ENCODE results near the gene MAPK8IP3.
"Not testable (repeated sequence)": the region's sequence is repeated elsewhere in the genome, so short reads cannot be mapped to it uniquely, and the experiment has no call there.

MAPK8IP3 gene

DNA sequence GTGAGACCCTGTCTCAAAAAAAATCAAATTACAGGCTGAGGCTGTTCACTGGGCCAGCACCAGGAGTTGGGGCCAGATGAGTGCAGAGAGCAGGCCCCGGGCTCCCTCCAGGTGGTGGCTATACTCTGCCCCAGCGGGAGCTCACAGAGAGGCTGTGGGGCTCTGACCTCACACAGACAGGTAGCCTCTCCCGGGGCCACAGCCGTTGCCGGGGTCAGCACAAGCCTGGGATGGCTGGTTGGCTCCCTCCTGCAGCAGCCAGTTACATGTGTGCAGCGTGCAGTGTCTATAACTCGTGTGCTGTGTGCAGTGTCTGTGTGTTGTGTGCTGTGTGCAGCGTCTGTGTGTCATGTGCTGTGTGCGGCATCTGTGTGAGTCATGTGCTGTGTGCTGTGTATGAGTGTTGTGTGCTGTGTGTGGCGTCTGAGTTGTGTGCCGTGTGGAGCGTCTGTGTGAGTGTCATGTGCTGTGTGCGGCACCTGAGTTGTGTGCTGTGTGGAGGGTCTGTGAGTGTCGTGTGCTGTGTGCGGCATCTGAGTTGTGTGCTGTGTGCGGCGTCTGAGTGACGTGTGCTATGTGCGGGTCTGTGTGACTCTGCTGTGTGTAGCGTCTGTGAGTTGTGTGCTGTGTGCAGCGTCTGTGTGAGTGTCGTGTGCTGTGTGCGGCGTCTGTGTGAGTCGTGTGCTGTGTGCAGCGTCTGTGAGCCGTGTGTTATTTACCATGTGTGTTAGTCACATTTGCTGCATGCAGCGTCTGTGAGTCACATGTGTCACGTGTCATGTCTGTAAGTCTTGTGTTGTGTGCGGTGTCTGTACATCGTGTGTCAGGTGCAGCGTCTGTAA is 20.9 kb downstream of the MAPK8IP3 start:
- Histone ChIP-seq H3K9me3 (ENCODE audit: control insufficient read depth, insufficient read depth, low read length) (no peaks in the 10 kb centered on the region), H3K27ac (ENCODE audit: low read length) (no peak overlapping the region), H3K4me1 (ENCODE audit: control insufficient read depth, insufficient read depth, low read length) (no peaks in the 10 kb centered on the region), H3K27me3 (ENCODE audit: control insufficient read depth, insufficient read depth, low read length) (no peaks in the 10 kb centered on the region), H3K4me3 (ENCODE audit: low read length) (no peak overlapping the region), H3K36me3 (ENCODE audit: control insufficient read depth, insufficient read depth, low read length) (peaks cover 6% of the 10 kb centered on the region; the same call in 1 of the 2 replicates)
- no CpG with 5 or more reads among the region's 32 CpGs for WGBS (ENCODE audit: insufficient coverage, insufficient read length)
- no peak for DNase-seq (ENCODE audit: low read depth, low spot score)

DNA sequence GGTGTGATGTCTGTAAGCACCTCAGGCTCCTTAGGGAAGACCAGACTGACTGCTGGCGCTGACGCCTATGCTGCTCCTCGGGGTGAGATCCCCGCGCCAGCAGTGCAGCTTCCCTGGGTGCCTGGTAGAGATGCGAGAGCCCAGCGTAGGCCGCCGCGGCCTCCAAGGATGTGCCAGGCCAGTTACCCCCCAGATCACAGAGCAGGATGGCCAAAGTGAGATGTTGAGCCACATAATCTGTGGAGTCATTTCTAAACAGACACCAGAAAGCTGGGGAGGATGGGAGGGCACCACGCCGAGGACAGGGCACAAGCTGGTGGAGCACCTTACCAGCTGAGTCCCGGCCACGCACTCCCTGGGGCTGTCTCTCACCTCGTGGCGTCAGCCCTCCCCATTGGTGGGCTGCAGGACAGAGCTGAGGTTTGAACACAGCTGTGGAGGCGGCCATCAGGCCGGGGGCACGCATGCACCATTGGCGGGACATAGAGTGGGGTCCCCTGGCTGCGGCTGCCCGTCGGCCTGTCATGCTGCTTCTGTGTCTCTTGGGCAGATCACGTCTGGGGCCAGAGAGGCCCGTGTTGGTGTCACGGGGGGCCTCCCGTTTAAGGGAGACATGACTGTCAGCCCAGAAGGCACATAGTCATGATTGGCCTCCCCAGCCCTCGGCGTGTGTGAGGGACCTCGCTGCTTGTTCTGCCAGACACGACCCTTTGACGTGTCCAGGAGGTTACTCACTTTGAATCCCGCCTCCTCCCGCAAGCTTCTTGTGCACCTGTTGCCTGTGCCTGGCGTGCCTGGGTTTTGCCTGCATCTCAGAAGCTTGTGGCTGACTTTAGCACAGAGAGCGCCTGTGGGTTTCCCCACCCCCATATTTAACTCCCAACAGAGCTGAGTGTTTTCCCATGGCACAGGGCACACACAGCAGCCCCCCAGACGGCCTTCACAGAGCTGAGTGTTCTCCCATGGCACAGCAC is 21.9 kb downstream of the MAPK8IP3 start:
- Histone ChIP-seq H3K4me3 (ENCODE audit: low read length) (no peak overlapping the region), H3K27ac (ENCODE audit: low read length) (no peak overlapping the region), H3K4me1 (ENCODE audit: control insufficient read depth, insufficient read depth, low read length) (no peaks in the 10 kb centered on the region), H3K9me3 (ENCODE audit: control insufficient read depth, insufficient read depth, low read length) (no peaks in the 10 kb centered on the region), H3K27me3 (ENCODE audit: control insufficient read depth, insufficient read depth, low read length) (no peaks in the 10 kb centered on the region), H3K36me3 (ENCODE audit: control insufficient read depth, insufficient read depth, low read length) (peaks cover 11% of the 10 kb centered on the region; the same call in 1 of the 2 replicates)
- WGBS (ENCODE audit: insufficient coverage, insufficient read length), result no CpG with 5 or more reads among the region's 37 CpGs
- DNase-seq (ENCODE audit: low read depth, low spot score), result no peak

DNA sequence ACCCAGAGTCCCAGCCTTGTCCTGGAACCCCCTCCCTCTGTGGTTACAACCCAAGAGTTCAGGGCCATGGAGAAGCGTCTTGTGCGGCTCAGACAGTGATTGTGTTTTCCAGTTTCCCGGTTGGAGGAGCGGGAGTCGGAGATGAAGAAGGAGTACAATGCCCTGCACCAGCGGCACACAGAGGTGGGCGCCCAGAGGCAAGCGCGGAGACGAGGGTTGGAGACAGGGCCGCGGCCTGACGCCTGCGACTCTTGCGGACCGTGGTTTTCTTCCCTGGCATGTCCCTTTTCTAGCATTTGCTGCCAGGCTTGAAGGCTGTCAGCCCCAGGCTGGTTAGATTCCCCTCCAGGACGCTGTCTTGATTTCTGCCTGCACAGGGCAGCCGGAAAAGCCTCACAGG is 23.0 kb downstream of the MAPK8IP3 start:
- DNase-seq (ENCODE audit: low read depth, low spot score), result no peak
- Histone ChIP-seq H3K27me3 (ENCODE audit: control insufficient read depth, insufficient read depth, low read length) (no peaks in the 10 kb centered on the region), H3K4me3 (ENCODE audit: low read length) (no peak overlapping the region), H3K36me3 (ENCODE audit: control insufficient read depth, insufficient read depth, low read length) (peaks cover 11% of the 10 kb centered on the region; the same call in 1 of the 2 replicates), H3K27ac (ENCODE audit: low read length) (no peak overlapping the region), H3K9me3 (ENCODE audit: control insufficient read depth, insufficient read depth, low read length) (no peaks in the 10 kb centered on the region), H3K4me1 (ENCODE audit: control insufficient read depth, insufficient read depth, low read length) (no peaks in the 10 kb centered on the region)
- WGBS (ENCODE audit: insufficient coverage, insufficient read length), result no CpG with 5 or more reads among the region's 18 CpGs

DNA sequence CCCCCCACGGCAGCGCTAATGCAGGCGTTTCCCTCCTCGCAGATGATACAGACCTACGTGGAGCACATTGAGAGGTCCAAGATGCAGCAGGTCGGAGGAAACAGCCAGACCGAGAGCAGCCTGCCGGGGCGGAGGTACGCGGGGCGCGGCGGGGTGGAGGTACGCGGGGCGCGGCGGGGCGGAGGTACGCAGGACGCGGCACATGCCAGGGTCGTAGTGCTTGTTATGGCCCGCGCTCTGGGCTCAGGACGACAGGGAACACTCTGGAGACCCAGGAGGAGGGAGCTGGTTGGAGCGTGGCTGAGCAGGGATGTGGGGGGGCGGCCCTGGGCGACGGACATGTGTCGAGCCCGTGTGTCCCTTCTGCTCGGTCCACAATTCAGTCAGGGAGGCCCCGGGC is 23.4 kb downstream of the MAPK8IP3 start:
- no peak for DNase-seq (ENCODE audit: low read depth, low spot score)

DNA sequence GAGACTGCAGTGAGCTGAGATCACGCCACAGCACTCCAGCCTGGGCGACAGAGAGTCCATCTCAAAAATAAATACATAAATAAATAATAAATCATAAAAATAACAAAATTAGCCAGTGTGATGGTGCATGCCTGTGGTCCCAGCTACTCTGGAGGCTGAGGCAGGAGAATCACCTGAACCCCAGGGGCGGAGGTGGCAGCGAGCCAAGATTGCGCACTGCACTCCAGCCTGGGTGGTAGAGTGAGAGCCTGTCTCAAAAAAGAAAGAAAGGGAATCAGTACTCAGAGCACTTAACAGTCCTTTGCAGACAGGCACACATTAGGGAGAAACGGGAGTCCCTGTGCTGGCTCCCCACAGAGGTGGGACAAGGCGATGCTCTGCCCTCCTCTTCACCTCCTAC is 25.1 kb downstream of the MAPK8IP3 start:
- WGBS (ENCODE audit: insufficient coverage, insufficient read length), result no CpG with 5 or more reads among the region's 7 CpGs

More for the DNA sequence above, 23.4 kb downstream of the MAPK8IP3 start:
- Histone ChIP-seq H3K4me1 (ENCODE audit: control insufficient read depth, insufficient read depth, low read length) (no peaks in the 10 kb centered on the region), H3K9me3 (ENCODE audit: control insufficient read depth, insufficient read depth, low read length) (no peaks in the 10 kb centered on the region), H3K27ac (ENCODE audit: low read length) (no peak overlapping the region), H3K27me3 (ENCODE audit: control insufficient read depth, insufficient read depth, low read length) (no peaks in the 10 kb centered on the region), H3K4me3 (ENCODE audit: low read length) (no peak overlapping the region), H3K36me3 (ENCODE audit: control insufficient read depth, insufficient read depth, low read length) (peaks cover 13% of the 10 kb centered on the region; the same call in 1 of the 2 replicates)
- WGBS (ENCODE audit: insufficient coverage, insufficient read length), result no CpG with 5 or more reads among the region's 35 CpGs

DNA sequence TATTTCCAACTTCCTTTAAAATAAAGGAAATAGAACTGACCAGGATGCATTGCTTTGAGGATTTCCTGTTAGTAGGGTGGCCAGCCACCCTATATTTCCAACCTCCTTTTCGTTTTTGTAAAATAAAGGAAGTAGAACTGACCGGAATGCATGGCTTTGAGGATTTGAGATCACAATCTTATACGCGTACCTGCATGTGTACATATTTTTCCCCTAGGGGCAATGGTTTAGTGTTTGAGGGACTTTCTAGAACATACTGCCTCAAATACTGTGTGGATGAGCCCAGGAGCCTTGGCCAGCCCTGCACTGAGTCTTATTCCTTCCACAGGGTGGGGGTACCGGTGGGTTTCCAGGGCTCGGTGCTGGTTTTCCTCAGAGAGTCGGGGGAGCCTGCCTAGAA is 25.6 kb downstream of the MAPK8IP3 start:
- no peak overlapping the region for H3K27ac ChIP-seq (ENCODE audit: low read length)
- H3K27me3 ChIP-seq (ENCODE audit: control insufficient read depth, insufficient read depth, low read length), result no peaks in the 10 kb centered on the region
- no peaks in the 10 kb centered on the region for H3K4me1 ChIP-seq (ENCODE audit: control insufficient read depth, insufficient read depth, low read length)
- no CpG with 5 or more reads among the region's 7 CpGs for WGBS (ENCODE audit: insufficient coverage, insufficient read length)
- no peaks in the 10 kb centered on the region for H3K9me3 ChIP-seq (ENCODE audit: control insufficient read depth, insufficient read depth, low read length)
- peaks cover 13% of the 10 kb centered on the region; the same call in 1 of the 2 replicates for H3K36me3 ChIP-seq (ENCODE audit: control insufficient read depth, insufficient read depth, low read length)
- DNase-seq (ENCODE audit: low read depth, low spot score), result no peak
- H3K4me3 ChIP-seq (ENCODE audit: low read length), result no peak overlapping the region

More for the DNA sequence above, 25.1 kb downstream of the MAPK8IP3 start:
- Histone ChIP-seq H3K4me3 (ENCODE audit: low read length) (no peak overlapping the region), H3K27ac (ENCODE audit: low read length) (no peak overlapping the region), H3K4me1 (ENCODE audit: control insufficient read depth, insufficient read depth, low read length) (no peaks in the 10 kb centered on the region), H3K36me3 (ENCODE audit: control insufficient read depth, insufficient read depth, low read length) (peaks cover 14% of the 10 kb centered on the region; the same call in 1 of the 2 replicates), H3K9me3 (ENCODE audit: control insufficient read depth, insufficient read depth, low read length) (no peaks in the 10 kb centered on the region), H3K27me3 (ENCODE audit: control insufficient read depth, insufficient read depth, low read length) (no peaks in the 10 kb centered on the region)
- no peak for DNase-seq (ENCODE audit: low read depth, low spot score)

DNA sequence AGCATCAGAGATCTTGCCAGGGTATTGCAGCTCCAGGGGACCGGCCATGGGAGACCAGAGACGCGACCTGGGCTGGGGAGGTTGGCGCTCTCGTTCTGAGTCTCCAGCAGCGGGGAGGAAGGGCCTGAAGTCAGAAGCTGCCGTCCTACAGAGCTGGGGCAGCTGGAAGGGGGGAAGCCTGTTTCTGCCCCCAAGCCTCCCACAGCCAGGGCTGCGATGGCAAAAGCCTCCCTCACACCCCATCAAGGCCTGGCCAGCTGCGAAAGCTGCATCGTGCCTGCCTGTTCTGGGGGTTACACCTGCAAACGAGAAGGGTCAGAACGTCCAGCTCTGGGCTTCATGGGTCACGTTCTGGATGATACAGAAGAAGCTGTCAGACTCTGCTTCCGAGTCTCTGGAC is 26.1 kb downstream of the MAPK8IP3 start:
- no peak overlapping the region for H3K27ac ChIP-seq (ENCODE audit: low read length)
- H3K4me3 ChIP-seq (ENCODE audit: low read length), result no peak overlapping the region
- no CpG with 5 or more reads among the region's 14 CpGs for WGBS (ENCODE audit: insufficient coverage, insufficient read length)
- no peaks in the 10 kb centered on the region for H3K9me3 ChIP-seq (ENCODE audit: control insufficient read depth, insufficient read depth, low read length)
- H3K36me3 ChIP-seq (ENCODE audit: control insufficient read depth, insufficient read depth, low read length), result peaks cover 13% of the 10 kb centered on the region; the same call in 1 of the 2 replicates
- no peak for DNase-seq (ENCODE audit: low read depth, low spot score)
- no peaks in the 10 kb centered on the region for H3K27me3 ChIP-seq (ENCODE audit: control insufficient read depth, insufficient read depth, low read length)
- H3K4me1 ChIP-seq (ENCODE audit: control insufficient read depth, insufficient read depth, low read length), result no peaks in the 10 kb centered on the region

DNA sequence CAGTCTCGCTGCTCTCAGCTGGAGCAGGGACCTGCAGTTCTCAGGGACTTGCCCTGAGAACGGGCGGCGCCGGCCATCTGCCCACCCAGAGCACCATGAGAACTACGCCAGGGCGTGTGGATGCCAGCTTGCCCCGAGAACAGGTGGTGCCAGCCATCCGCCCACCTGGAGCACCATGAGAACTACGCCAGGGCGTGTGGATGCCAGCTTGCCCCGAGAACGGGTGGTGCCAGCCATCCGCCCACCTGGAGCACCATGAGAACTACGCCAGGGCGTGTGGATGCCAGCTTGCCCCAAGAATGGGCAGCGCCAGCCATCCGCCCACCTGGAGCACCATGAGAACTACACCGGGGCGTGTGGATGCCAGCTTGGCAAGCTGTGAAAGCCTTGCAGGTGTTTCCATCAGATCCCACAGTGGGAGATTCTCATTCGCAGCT is 26.6 kb downstream of the MAPK8IP3 start:
- not testable (repeated sequence) for H3K4me3 ChIP-seq (ENCODE audit: low read length); H3K9me3 ChIP-seq (ENCODE audit: control insufficient read depth, insufficient read depth, low read length); H3K4me1 ChIP-seq (ENCODE audit: control insufficient read depth, insufficient read depth, low read length); DNase-seq (ENCODE audit: low read depth, low spot score); H3K27ac ChIP-seq (ENCODE audit: low read length); H3K27me3 ChIP-seq (ENCODE audit: control insufficient read depth, insufficient read depth, low read length)
- H3K36me3 ChIP-seq (ENCODE audit: control insufficient read depth, insufficient read depth, low read length), result peaks cover 13% of the 10 kb centered on the region; the same call in 1 of the 2 replicates
- WGBS (ENCODE audit: insufficient coverage, insufficient read length), result no CpG with 5 or more reads among the region's 21 CpGs

DNA sequence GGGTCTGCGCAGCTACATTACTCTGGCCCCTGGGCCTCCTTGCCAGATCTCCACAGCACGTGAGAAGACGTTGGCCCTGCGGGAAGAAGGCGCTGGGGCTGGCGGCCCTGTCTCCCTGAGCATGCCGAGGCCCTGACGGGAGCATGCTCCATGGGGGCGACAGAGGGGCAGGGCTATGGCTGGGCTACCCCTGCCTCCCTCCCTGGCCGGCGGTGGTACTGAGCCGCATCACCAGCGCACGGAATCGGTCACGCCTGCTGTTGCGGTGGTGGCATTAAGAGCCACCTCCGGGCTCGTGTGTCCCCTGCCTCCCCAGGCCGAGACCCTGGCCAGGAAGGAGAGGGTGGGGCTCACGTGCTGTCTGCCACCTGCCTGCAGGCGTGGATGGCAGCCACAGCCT is 28.1 kb downstream of the MAPK8IP3 start:
- WGBS (ENCODE audit: insufficient coverage, insufficient read length), result no CpG with 5 or more reads among the region's 22 CpGs
- H3K9me3 ChIP-seq (ENCODE audit: control insufficient read depth, insufficient read depth, low read length), result no peaks in the 10 kb centered on the region
- no peak for DNase-seq (ENCODE audit: low read depth, low spot score)
- no peak overlapping the region for H3K27ac ChIP-seq (ENCODE audit: low read length)
- H3K4me3 ChIP-seq (ENCODE audit: low read length), result no peak overlapping the region
- H3K27me3 ChIP-seq (ENCODE audit: control insufficient read depth, insufficient read depth, low read length), result no peaks in the 10 kb centered on the region
- H3K4me1 ChIP-seq (ENCODE audit: control insufficient read depth, insufficient read depth, low read length), result no peaks in the 10 kb centered on the region
- peaks cover 13% of the 10 kb centered on the region; the same call in 1 of the 2 replicates for H3K36me3 ChIP-seq (ENCODE audit: control insufficient read depth, insufficient read depth, low read length)

DNA sequence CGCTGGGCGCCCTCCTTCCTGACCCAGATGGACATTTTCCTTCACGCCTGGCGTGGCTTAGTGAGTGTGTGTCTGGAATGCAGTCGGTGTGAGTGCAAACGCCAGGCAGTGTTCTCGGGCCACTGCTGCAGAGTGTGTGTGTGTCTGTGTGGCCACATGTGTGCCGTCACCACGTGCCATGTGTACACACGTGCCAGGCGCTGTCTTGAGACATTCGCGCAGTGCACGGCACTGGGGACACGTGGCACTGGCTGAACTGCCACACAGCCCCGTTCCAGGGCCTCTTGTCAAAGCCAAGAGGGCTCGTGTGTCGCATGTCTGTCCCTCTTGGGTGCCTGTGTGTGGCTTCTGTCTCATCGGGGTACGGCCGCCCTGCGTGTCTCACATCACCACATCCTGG is 28.8 kb downstream of the MAPK8IP3 start:
- WGBS (ENCODE audit: insufficient coverage, insufficient read length), result no CpG with 5 or more reads among the region's 22 CpGs
- Histone ChIP-seq H3K4me3 (ENCODE audit: low read length) (no peak overlapping the region), H3K9me3 (ENCODE audit: control insufficient read depth, insufficient read depth, low read length) (no peaks in the 10 kb centered on the region), H3K27ac (ENCODE audit: low read length) (no peak overlapping the region), H3K4me1 (ENCODE audit: control insufficient read depth, insufficient read depth, low read length) (no peaks in the 10 kb centered on the region), H3K36me3 (ENCODE audit: control insufficient read depth, insufficient read depth, low read length) (peaks cover 9% of the 10 kb centered on the region; the same call in 1 of the 2 replicates), H3K27me3 (ENCODE audit: control insufficient read depth, insufficient read depth, low read length) (no peaks in the 10 kb centered on the region)
- DNase-seq (ENCODE audit: low read depth, low spot score), result no peak
